SKM-1 (cell line): ENCODE measurements around the gene GPC2.

Experiments used
- DNase-seq: peaks from one replicate; lab custom pipeline; 2025; ENCODE audit not compliant: unreplicated experiment; lab: John Stamatoyannopoulos, UW

GPC2 gene

GRCh38 chr7:100126239-100126930 lies 50.8 kb downstream of the GPC2 start:
- DNase-seq: no peak

- no peak for DNase-seq
Measured at GRCh38 chr7:100124301-100125230, 52.6 kb downstream of the GPC2 start.

GRCh38 chr7:100122568-100122967 lies 54.6 kb downstream of the GPC2 start:
- no peak for DNase-seq

GRCh38 chr7:100122067-100122466 lies 55.1 kb downstream of the GPC2 start:
- no peak for DNase-seq

GRCh38 chr7:100120733-100121036 lies 56.5 kb downstream of the GPC2 start:
- no peak for DNase-seq

GRCh38 chr7:100119970-100120732 lies 57.0 kb downstream of the GPC2 start:
- no peak for DNase-seq
